Ishikawa (cell line): ENCODE results near the gene ATRN.

Source experiments
- CEBPB ChIP-seq: IDR thresholded peaks from 2 replicates; pipeline ENCODE4 v1.6.1; 2012
- CREB1 ChIP-seq: IDR thresholded peaks from 2 replicates; pipeline ENCODE4 v1.6.1; 2012; ENCODE audit warnings: low read depth
- EGR1 ChIP-seq: IDR thresholded peaks from 2 replicates; pipeline ENCODE4 v1.6.1; 2012
- EP300 ChIP-seq: IDR thresholded peaks from 2 replicates; pipeline ENCODE4 v1.6.1; 2012; ENCODE audit warnings: borderline replicate concordance
- FOXM1 ChIP-seq: IDR thresholded peaks from 2 replicates; pipeline ENCODE4 v1.6.1; 2012; ENCODE audit warnings: low read depth, borderline replicate concordance
- MAX ChIP-seq: IDR thresholded peaks from 2 replicates; pipeline ENCODE4 v1.6.1; 2012
- NFIC ChIP-seq: IDR thresholded peaks from 2 replicates; pipeline ENCODE4 v1.6.1; 2012
- RAD21 ChIP-seq: IDR thresholded peaks from 2 replicates; pipeline ENCODE4 v1.6.1; 2012; ENCODE audit warnings: low read depth
- REST ChIP-seq: IDR thresholded peaks from 2 replicates; pipeline ENCODE4 v1.6.1; 2012; ENCODE audit warnings: low read depth, mild to moderate bottlenecking
- TAF1 ChIP-seq: IDR thresholded peaks from 2 replicates; pipeline ENCODE4 v1.6.1; 2012; ENCODE audit warnings: low read depth, mild to moderate bottlenecking
- TCF12 ChIP-seq: IDR thresholded peaks from 2 replicates; pipeline ENCODE4 v1.6.1; 2012; ENCODE audit warnings: low read depth
- TEAD4 ChIP-seq: IDR thresholded peaks from 2 replicates; pipeline ENCODE4 v1.6.1; 2012
- USF1 ChIP-seq: IDR thresholded peaks from 2 replicates; pipeline ENCODE4 v1.6.1; 2012
- YY1 ChIP-seq: IDR thresholded peaks from 2 replicates; pipeline ENCODE4 v1.6.1; 2012; ENCODE audit warnings: low read depth
- ZBTB7A ChIP-seq: IDR thresholded peaks from 2 replicates; pipeline ENCODE4 v1.6.1; 2012; ENCODE audit warnings: low read depth

ATRN gene

GRCh38 chr20:3677733-3678132, 206.9 kb downstream of the ATRN start:
- TF ChIP-seq CREB1 (no peak), NFIC (no peak), RAD21 (no peak), TCF12 (no peak), ZBTB7A (no peak), CEBPB (no peak), USF1 (no peak), TAF1 (no peak), YY1 (no peak), EGR1 (no peak), REST (no peak), FOXM1 (no peak)

GRCh38 chr20:3678198-3678597, 207.4 kb downstream of the ATRN start:
- no peak for TF ChIP-seq NFIC
- TF ChIP-seq ZBTB7A: no peak
- no peak for TF ChIP-seq YY1
- TF ChIP-seq EP300: no peak
- TF ChIP-seq RAD21: no peak
- no peak for TF ChIP-seq TCF12

DNA sequence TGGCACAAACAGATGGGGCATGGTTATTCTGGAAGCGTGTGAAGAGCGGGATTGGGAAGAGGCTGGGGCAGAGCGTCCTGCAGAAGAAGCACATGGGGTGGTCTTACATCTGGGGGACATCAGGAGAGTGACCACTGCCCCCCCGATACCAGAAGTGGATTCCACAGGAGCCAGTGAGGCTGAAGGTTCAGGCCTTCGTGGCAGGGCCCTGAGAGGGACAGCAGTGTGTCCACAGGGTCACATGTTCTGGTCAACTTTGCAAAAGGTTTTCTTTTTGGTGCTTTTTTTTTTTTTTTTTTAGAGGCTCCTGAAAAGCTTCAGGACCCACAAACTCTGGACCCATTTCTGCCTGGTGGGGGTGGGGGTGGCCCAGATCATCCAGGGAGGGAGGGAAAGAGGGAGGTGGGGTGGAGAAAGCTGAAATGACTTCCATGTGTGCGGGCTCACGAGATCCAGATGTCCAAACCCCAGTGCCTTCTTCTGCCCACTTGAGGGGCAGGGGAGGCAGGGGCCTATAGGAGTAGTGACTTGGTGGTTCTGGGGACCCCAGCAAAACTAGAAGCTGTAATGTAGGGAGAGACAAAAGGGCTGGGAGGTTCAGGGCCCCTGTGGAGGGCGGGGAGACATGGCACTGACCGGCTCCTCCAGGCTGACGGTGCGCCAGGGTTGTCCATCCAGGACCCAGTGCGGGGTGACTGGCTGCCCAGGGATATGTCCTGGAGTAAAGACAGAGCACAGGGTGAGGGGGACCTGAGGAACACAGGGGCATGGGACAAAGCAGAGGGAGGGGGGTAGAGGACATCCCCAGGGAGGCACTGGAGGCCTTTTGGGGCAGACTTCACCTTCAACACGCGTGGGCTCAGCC, 208.3 kb downstream of the ATRN start:
- TF ChIP-seq REST (no peak), CREB1 (no peak), ZBTB7A (no peak), NFIC (no peak), TAF1 (no peak), RAD21 (no peak), YY1 (no peak), FOXM1 (no peak), EGR1 (no peak), USF1 (no peak), CEBPB (no peak), MAX (no peak), EP300 (no peak), TEAD4 (no peak), TCF12 (no peak)

DNA sequence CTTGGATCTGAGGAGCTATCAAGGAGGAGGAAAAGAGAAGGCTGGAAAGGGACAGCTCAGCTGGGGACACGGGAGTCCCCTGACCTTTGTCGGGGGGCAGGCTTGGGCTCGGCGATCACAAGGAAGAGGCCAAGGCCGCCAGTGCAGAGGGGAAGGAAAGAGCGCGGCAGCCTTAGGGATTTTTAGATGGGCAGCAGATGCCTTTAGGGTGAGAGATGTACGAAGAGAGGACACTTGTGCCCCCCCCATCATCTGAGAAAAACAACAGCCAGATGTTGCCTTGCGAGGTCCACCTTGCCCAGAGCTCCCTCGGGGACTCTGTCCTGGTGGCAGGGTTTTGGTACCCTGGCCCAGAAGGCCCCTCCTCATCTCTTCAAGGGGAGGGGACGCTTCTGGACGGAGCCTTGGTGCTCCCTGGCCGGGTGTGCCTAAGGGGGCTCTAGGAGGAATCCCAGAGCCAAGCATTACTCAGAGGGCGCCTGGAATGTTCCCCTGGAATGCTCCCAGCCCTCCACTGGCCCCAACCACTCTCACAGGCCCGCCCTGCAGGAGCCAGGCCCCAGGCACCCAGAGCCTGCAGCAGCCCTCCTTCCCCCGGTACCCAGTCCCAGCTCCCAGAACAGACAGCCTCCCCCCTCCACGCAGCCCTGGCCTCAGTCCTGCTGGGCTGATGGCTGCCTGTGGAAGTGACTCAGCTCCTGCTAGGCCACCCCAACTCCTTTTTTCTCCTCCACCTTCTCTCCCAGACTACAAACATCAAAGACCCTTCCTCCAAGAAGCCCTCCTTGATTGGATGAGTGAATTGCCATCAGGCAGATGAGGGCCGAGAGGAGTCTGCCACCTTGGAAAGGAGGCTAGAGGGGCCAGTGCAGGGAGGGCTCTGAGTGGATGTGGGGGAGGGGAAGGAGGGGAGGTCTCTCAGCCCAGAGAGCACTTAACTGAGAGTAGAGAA, 209.2 kb downstream of the ATRN start:
- TF ChIP-seq YY1 (no peak), TAF1 (no peak), NFIC (no peak), FOXM1 (no peak), RAD21 (no peak), CREB1 (no peak), MAX (no peak), TEAD4 (no peak), EGR1 (no peak), USF1 (no peak), CEBPB (no peak), REST (no peak), ZBTB7A (no peak), TCF12 (no peak), EP300 (no peak)
